ENCODE data around the gene KCNN4. TPM values are rescaled to one million over a fixed set of nuclear protein-coding genes. Genes with fewer than 3 reads are reported as not detected.

The KCNN4 gene
- total and polyA plus RNA-seq, 2 donors (not counting 1 experiment from before 2014, with no cell fraction given): 107 to 267 TPM

- no peak overlapping the region for H2AFZ ChIP-seq (ENCODE audit: insufficient read depth, low read depth, low read length, poor library complexity, severe bottlenecking)
- peaks cover 4% of the 10 kb centered on the region for H3K4me1 Mint-ChIP-seq
- no peak overlapping the region for H3K9ac ChIP-seq (ENCODE audit: low read length)
- ChIA-PET POLR2A (no interaction called here), CTCF (interaction anchor here (1.7 to 10.4 kb wide), 2 partner anchors 41 to 70 kb away, joined by 5 to 237 read pairs; partner anchors contain the start of gene KCNN4)
- ATAC-seq (ENCODE audit: low read depth): no peak
- H3K9me3 ChIP-seq (ENCODE audit: control extremely low read depth in 1 of 3, control insufficient read depth in 2 of 3, insufficient read depth in 1 of 3, low read length in 2 of 3): no peaks in the 10 kb centered on the region
- no peak overlapping the region for H3K27ac Mint-ChIP-seq
- peaks cover 2 to 96% of the 10 kb centered on the region in 2 experiments for H3K36me3 ChIP-seq (replicated peaks in 1 of 2; ENCODE audit: control extremely low read depth in 1 of 2, control insufficient read depth in 1 of 2, extremely low read depth in 1 of 2, insufficient read depth in 2 of 2, low read length in 1 of 2)
- no peak overlapping the region for H3K4me3 ChIP-seq (ENCODE audit: control extremely low read depth in 1 of 5, extremely low read depth in 1 of 5, insufficient read depth in 1 of 5, low read depth in 2 of 5, low read length in 4 of 5)
- intact Hi-C loops (cut with micrococcal nuclease): no loop called here
- DNase-seq: no peak
- H3K79me2 ChIP-seq (ENCODE audit: control insufficient read depth, insufficient read depth, low read length): no peaks in the 10 kb centered on the region
- H3K4me1 ChIP-seq (ENCODE audit: control insufficient read depth in 2 of 2, insufficient read depth in 2 of 2, low read length in 2 of 2): peaks cover under 1 to 2% of the 10 kb centered on the region in 2 donors
- no peak overlapping the region for H3K4me3 Mint-ChIP-seq
- H3K27me3 ChIP-seq (replicated peaks in 1 of 4; ENCODE audit: control extremely low read depth in 1 of 4, control insufficient read depth in 3 of 4, insufficient read depth in 4 of 4, low read length in 3 of 4): no peaks in the 10 kb centered on the region
- H3K9me3 Mint-ChIP-seq (ENCODE audit: insufficient read depth): no peaks in the 10 kb centered on the region
- no peaks in the 10 kb centered on the region for H3K27me3 Mint-ChIP-seq
- no peak overlapping the region for H3K27ac ChIP-seq (ENCODE audit: low read length in 2 of 2)
- no peak for TF ChIP-seq EZH2 (IDR thresholded peaks at IDR 0.05; ENCODE audit: borderline replicate concordance, insufficient read depth, low read depth, low read length, poor library complexity, severe bottlenecking)
- no peak for TF ChIP-seq CTCF (IDR thresholded peaks at IDR 0.05)
- no peak overlapping the region for H3K4me2 ChIP-seq (replicated peaks; ENCODE audit: low read depth, low read length, poor library complexity, severe bottlenecking)
- no peaks in the 10 kb centered on the region for H4K20me1 ChIP-seq (ENCODE audit: control insufficient read depth, insufficient read depth, low read length, poor library complexity, severe bottlenecking)
- 98% methylated on average over 13 of the region's 16 CpGs for WGBS (ENCODE audit: insufficient coverage)
These were observed 41.1 kb downstream of the KCNN4 start for GRCh38 chr19:43739439-43740235.

GRCh38 chr19:43738780-43739211, 42.0 kb downstream of the KCNN4 start:
- Mint-ChIP-seq H3K27me3 (no peaks in the 10 kb centered on the region), H3K27ac (no peak overlapping the region), H3K9me3 (ENCODE audit: insufficient read depth) (no peaks in the 10 kb centered on the region), H3K4me3 (no peak overlapping the region), H3K4me1 (peaks cover 2% of the 10 kb centered on the region)
- Histone ChIP-seq H3K36me3 (replicated peaks in 1 of 2; ENCODE audit: control extremely low read depth in 1 of 2, control insufficient read depth in 1 of 2, extremely low read depth in 1 of 2, insufficient read depth in 2 of 2, low read length in 1 of 2) (peaks cover 2 to 95% of the 10 kb centered on the region in 2 experiments), H3K79me2 (ENCODE audit: control insufficient read depth, insufficient read depth, low read length) (no peaks in the 10 kb centered on the region), H3K27me3 (replicated peaks in 1 of 4; ENCODE audit: control extremely low read depth in 1 of 4, control insufficient read depth in 3 of 4, insufficient read depth in 4 of 4, low read length in 3 of 4) (no peaks in the 10 kb centered on the region), H3K9me3 (ENCODE audit: control extremely low read depth in 1 of 3, control insufficient read depth in 2 of 3, insufficient read depth in 1 of 3, low read length in 2 of 3) (no peaks in the 10 kb centered on the region), H3K4me2 (replicated peaks; ENCODE audit: low read depth, low read length, poor library complexity, severe bottlenecking) (no peak overlapping the region), H3K27ac (ENCODE audit: low read length in 2 of 2) (no peak overlapping the region), H2AFZ (ENCODE audit: insufficient read depth, low read depth, low read length, poor library complexity, severe bottlenecking) (no peak overlapping the region), H3K9ac (ENCODE audit: low read length) (no peak overlapping the region), H3K4me3 (ENCODE audit: control extremely low read depth in 1 of 5, extremely low read depth in 1 of 5, insufficient read depth in 1 of 5, low read depth in 2 of 5, low read length in 4 of 5) (no peak overlapping the region), H3K4me1 (ENCODE audit: control insufficient read depth in 2 of 2, insufficient read depth in 2 of 2, low read length in 2 of 2) (no peaks in the 10 kb centered on the region), H4K20me1 (ENCODE audit: control insufficient read depth, insufficient read depth, low read length, poor library complexity, severe bottlenecking) (no peaks in the 10 kb centered on the region)
- POLR2A ChIA-PET: no interaction called here
- CTCF ChIA-PET: interaction anchor here (0.7 kb wide), 1 partner anchor 86 kb away, joined by 3 read pairs; no protein-coding TSS in a partner anchor
- ATAC-seq (ENCODE audit: low read depth) (no peak), DNase-seq (no peak)
- intact Hi-C loops (cut with micrococcal nuclease): no loop called here
- WGBS (ENCODE audit: insufficient coverage): 86% methylated on average over 5 of the region's 5 CpGs
- no peak for TF ChIP-seq CTCF (IDR thresholded peaks at IDR 0.05)
- TF ChIP-seq EZH2 (IDR thresholded peaks at IDR 0.05; ENCODE audit: borderline replicate concordance, insufficient read depth, low read depth, low read length, poor library complexity, severe bottlenecking): no peak

Data from B cell (primary cell).